ENCODE results near the gene SUGP2.

Gene SUGP2
- 140 reads per million, percentile 88 among the genes with 10 or more reads in this experiment for total RNA-seq

- peak; percentile 85 for DNase-seq
Observed at GRCh38 chr19:19033426-19034203, at the start of gene SUGP2, which contains the start of gene ARMC6. SUGP2 (minus strand) TSS chr19:19033517; CDS start chr19:19031071, 2,446 bp downstream. ARMC6 (plus strand) TSS chr19:19033603; CDS start chr19:19034210, 607 bp downstream.

GRCh38 chr19:19081642-19082151 is 48.4 kb upstream of the SUGP2 start:
- DNase-seq, result no peak

- DNase-seq, result no peak
Observed at GRCh38 chr19:19079571-19079970, 46.3 kb upstream of the SUGP2 start.

- no peak for DNase-seq
Observed at GRCh38 chr19:19078801-19079200, 45.5 kb upstream of the SUGP2 start.

GRCh38 chr19:19077103-19077502 is 43.8 kb upstream of the SUGP2 start:
- DNase-seq, result no peak

GRCh38 chr19:19076476-19076875 is 43.2 kb upstream of the SUGP2 start:
- no peak for DNase-seq

GRCh38 chr19:19075126-19075525 is 41.8 kb upstream of the SUGP2 start:
- DNase-seq, result no peak

- DNase-seq, result no peak
Observed at GRCh38 chr19:19074196-19074882, 41.0 kb upstream of the SUGP2 start.

- no peak for DNase-seq
Observed at GRCh38 chr19:19071897-19072296, 38.6 kb upstream of the SUGP2 start.

- DNase-seq, result no peak
Observed at GRCh38 chr19:19068659-19069654, 35.6 kb upstream of the SUGP2 start.

GRCh38 chr19:19067276-19068072 is 34.2 kb upstream of the SUGP2 start:
- DNase-seq, result no peak

- no peak for DNase-seq
Observed at GRCh38 chr19:19064811-19065745, 31.8 kb upstream of the SUGP2 start.

- peak; percentile 73 for DNase-seq
Observed at GRCh38 chr19:19064098-19064722, 30.9 kb upstream of the SUGP2 start.

GRCh38 chr19:19063183-19064097 is 30.1 kb upstream of the SUGP2 start, which contains the start of gene SLC25A42:
SLC25A42 (plus strand) TSS chr19:19063994; CDS start chr19:19096125, 32,131 bp downstream.
- DNase-seq, result peak; percentile 98

- no peak for DNase-seq
Observed at GRCh38 chr19:19062454-19063182, 29.3 kb upstream of the SUGP2 start.

- DNase-seq, result no peak
Observed at GRCh38 chr19:19061506-19061905, 28.2 kb upstream of the SUGP2 start.

GRCh38 chr19:19059837-19060611 is 26.7 kb upstream of the SUGP2 start:
- no peak for DNase-seq
